Parathyroid adenoma (tissue), 2 donors: ENCODE measurements around the gene LRRC15.

Experiments
- H2AFZ ChIP-seq: fragments of 300-600 bp; sonication (generic); one replicate; pipeline ENCODE4 v1.7.0; 2017; ENCODE audit warnings: antibody characterized with exemption, mild to moderate bottlenecking
- H3K27ac ChIP-seq: fragments of 300-600 bp; sonication (generic); one replicate; pipeline ENCODE4 v1.7.0; 2017
- H3K27me3 ChIP-seq: fragments of 300-600 bp; sonication (generic); one replicate; pipeline ENCODE4 v1.7.0; 2017; ENCODE audit warnings: low read length; ENCODE audit not compliant: control insufficient read depth, insufficient read depth
- H3K36me3 ChIP-seq: fragments of 300-600 bp; sonication (generic); one replicate; pipeline ENCODE4 v1.7.0; 2017; ENCODE audit warnings: low read length; ENCODE audit not compliant: control insufficient read depth, insufficient read depth
- H3K4me1 ChIP-seq: fragments of 300-600 bp; sonication (generic); one replicate; pipeline ENCODE4 v1.7.0; 2017; ENCODE audit warnings: control low read depth
- H3K4me2 ChIP-seq: fragments of 300-600 bp; sonication (generic); one replicate; pipeline ENCODE4 v1.7.0; 2017; ENCODE audit warnings: low read length
- H3K4me3 ChIP-seq: fragments of 300-600 bp; sonication (generic); one replicate; pipeline ENCODE4 v1.7.0; 2017; ENCODE audit warnings: low read depth, low read length
- H3K79me2 ChIP-seq: fragments of 300-600 bp; sonication (generic); one replicate; pipeline ENCODE4 v1.7.0; 2017; ENCODE audit warnings: control low read depth
- H3K9ac ChIP-seq: fragments of 300-600 bp; sonication (generic); one replicate; pipeline ENCODE4 v1.7.0; 2017; ENCODE audit warnings: mild to moderate bottlenecking
- H3K9me3 ChIP-seq: fragments of 300-600 bp; sonication (generic); one replicate; pipeline ENCODE4 v1.7.0; 2017; ENCODE audit warnings: low read length; ENCODE audit not compliant: control insufficient read depth
- CTCF ChIP-seq: fragments of 300-600 bp; sonication (generic); IDR thresholded peaks from one replicate; pipeline ENCODE4 v1.7.0; 2017; ENCODE audit warnings: antibody characterized with exemption, mild to moderate bottlenecking
- donor health status: primary hyperparathyroidism.

The LRRC15 gene

GRCh38 chr3:194369522-194370279 lies at the start of gene LRRC15:
Gene LRRC15 (minus strand): TSS chr3:194369743. CDS start chr3:194361043, 8,700 bp downstream.
- Histone ChIP-seq H3K4me2 (no peak within 1 kb of the TSS), H3K27ac (no peak within 1 kb of the TSS), H2AFZ (no peak within 1 kb of the TSS), H3K9ac (no peak within 1 kb of the TSS), H3K4me1 (no peaks in the 10 kb centered on the region), H3K9me3 (no peaks in the 10 kb centered on the region), H3K4me3 (no peak within 1 kb of the TSS), H3K36me3 (no peaks in the 10 kb centered on the region), H3K27me3 (no peaks in the 10 kb centered on the region), H3K79me2 (no peaks in the 10 kb centered on the region)
- TF ChIP-seq CTCF, result no peak

GRCh38 chr3:194418671-194419070 lies 49.1 kb upstream of the LRRC15 start:
- Histone ChIP-seq H3K9ac (no peak overlapping the region), H3K4me2 (no peak overlapping the region), H3K27ac (no peak overlapping the region), H3K27me3 (no peaks in the 10 kb centered on the region), H2AFZ (no peak overlapping the region), H3K4me1 (no peaks in the 10 kb centered on the region), H3K36me3 (no peaks in the 10 kb centered on the region), H3K9me3 (no peaks in the 10 kb centered on the region), H3K79me2 (no peaks in the 10 kb centered on the region), H3K4me3 (no peak overlapping the region)
- no peak for TF ChIP-seq CTCF

GRCh38 chr3:194407423-194407822 lies 37.9 kb upstream of the LRRC15 start:
- H3K79me2 ChIP-seq, result no peaks in the 10 kb centered on the region
- H3K9ac ChIP-seq, result no peak overlapping the region
- H3K27me3 ChIP-seq, result no peaks in the 10 kb centered on the region
- no peaks in the 10 kb centered on the region for H3K4me1 ChIP-seq
- no peak overlapping the region for H2AFZ ChIP-seq
- no peaks in the 10 kb centered on the region for H3K9me3 ChIP-seq
- H3K4me2 ChIP-seq, result no peak overlapping the region
- H3K27ac ChIP-seq, result no peak overlapping the region
- no peak for TF ChIP-seq CTCF
- no peaks in the 10 kb centered on the region for H3K36me3 ChIP-seq
- H3K4me3 ChIP-seq, result no peak overlapping the region

GRCh38 chr3:194405766-194406165 lies 36.2 kb upstream of the LRRC15 start:
- Histone ChIP-seq H3K27ac (no peak overlapping the region), H3K9ac (no peak overlapping the region), H3K4me1 (no peaks in the 10 kb centered on the region), H3K4me2 (no peak overlapping the region), H3K9me3 (no peaks in the 10 kb centered on the region), H3K27me3 (no peaks in the 10 kb centered on the region), H3K4me3 (no peak overlapping the region), H3K36me3 (no peaks in the 10 kb centered on the region), H3K79me2 (no peaks in the 10 kb centered on the region), H2AFZ (no peak overlapping the region)
- TF ChIP-seq CTCF, result no peak
